Stimulated activated CD8-positive, alpha-beta memory T cell treated with anti-CD3 and anti-CD28 coated beads, Interleukin-4, amount 100 ng/mL, for 1 hour (primary cell): ENCODE measurements around the gene MGP.

Experiments used
- DNase-seq, 2 donors: peaks; one replicate each; pipeline ENCODE4 v3.0.0-alpha.2; 2020; ENCODE audit warnings: low read depth in 2 of 2, low spot score in 1 of 2

Gene MGP

GRCh38 chr12:14903386-14904098, 17.9 kb upstream of the MGP start:
- no peak for DNase-seq

GRCh38 chr12:14902465-14902864, 16.8 kb upstream of the MGP start:
- DNase-seq = no peak

- no peak for DNase-seq
These were observed 15.5 kb upstream of the MGP start for GRCh38 chr12:14901228-14901562.

GRCh38 chr12:14900521-14901227, 15.0 kb upstream of the MGP start:
- no peak for DNase-seq

GRCh38 chr12:14896521-14897169, 11.0 kb upstream of the MGP start:
- DNase-seq = no peak

- DNase-seq = no peak
These were observed 8.0 kb upstream of the MGP start for GRCh38 chr12:14893506-14894250.

- no peak for DNase-seq
These were observed 7.3 kb upstream of the MGP start for GRCh38 chr12:14892726-14893505.

GRCh38 chr12:14890701-14891100, 5.0 kb upstream of the MGP start:
- no peak for DNase-seq

- no peak for DNase-seq
These were observed 617 bp upstream of the MGP start for GRCh38 chr12:14886271-14886670.

- DNase-seq = peak; percentile 59 to 76
These were observed 1.2 kb downstream of the MGP start for GRCh38 chr12:14884458-14884878.

- no peak for DNase-seq
These were observed 2.0 kb downstream of the MGP start for GRCh38 chr12:14883686-14884085.

- DNase-seq = no peak
These were observed 4.7 kb downstream of the MGP start for GRCh38 chr12:14880890-14881453.

GRCh38 chr12:14879222-14879933, 6.3 kb downstream of the MGP start:
- no peak for DNase-seq

- DNase-seq = no peak
These were observed 7.2 kb downstream of the MGP start for GRCh38 chr12:14878488-14878887.

- DNase-seq = no peak
These were observed 8.8 kb downstream of the MGP start for GRCh38 chr12:14876833-14877232.

GRCh38 chr12:14874882-14875281, 10.8 kb downstream of the MGP start:
- DNase-seq = no peak

- no peak for DNase-seq
These were observed 12.0 kb downstream of the MGP start for GRCh38 chr12:14873440-14874185.

GRCh38 chr12:14871886-14872285, 13.8 kb downstream of the MGP start:
- no peak for DNase-seq

- DNase-seq = no peak
These were observed 14.4 kb downstream of the MGP start for GRCh38 chr12:14871247-14871646.
